ENCODE results near the gene SLC24A3. TPM values are rescaled to one million over a fixed set of nuclear protein-coding genes. Genes with fewer than 3 reads are reported as not detected.

Gene SLC24A3
- total RNA-seq, 8 experiments from 2014 or later: 0.13 to 13.3 (median 7.0) TPM

GRCh38 chr20:19512886-19513677 lies 300.6 kb downstream of the SLC24A3 start:
- 0 to 86% (median 34%) methylated on average over 1 to 3 of the region's 3 CpGs; no CpG with 5 or more reads in 4 of the 10 experiments for WGBS, 10 experiments
- ATAC-seq (replicated peaks in 6 of 8): peak in 3 of 8 experiments; percentile 51 to 61 (median 56)
- H3K27ac ChIP-seq: peak overlapping the region; percentile 60 to 71
- in situ Hi-C loops (cut with MboI; ENCODE audit: low pct_unique_long_range_greater_than_20kb in 2 of 9, low sequenced_read_pairs in 9 of 9, unreplicated experiment in 9 of 9): no loop called here
- H3K4me3 ChIP-seq: no peak overlapping the region
- H3K4me1 ChIP-seq (replicated peaks in 1 of 2): peaks cover 33 to 35% of the 10 kb centered on the region in 2 donors

GRCh38 chr20:19515074-19515473 lies 302.6 kb downstream of the SLC24A3 start:
- in situ Hi-C loops (cut with MboI; ENCODE audit: low pct_unique_long_range_greater_than_20kb in 2 of 9, low sequenced_read_pairs in 9 of 9, unreplicated experiment in 9 of 9): no loop called here
- Histone ChIP-seq H3K4me3 (no peak overlapping the region), H3K4me1 (replicated peaks in 1 of 2) (peaks cover 20 to 24% of the 10 kb centered on the region in 2 donors), H3K27ac (no peak overlapping the region)
- ATAC-seq (replicated peaks in 6 of 8): no peak
- 0 to 100% (median 80%) methylated on average over 1 to 6 of the region's 6 CpGs for WGBS, 10 experiments

- Histone ChIP-seq H3K4me3 (no peak overlapping the region), H3K4me1 (replicated peaks in 1 of 2) (peaks cover 0 to 6% of the 10 kb centered on the region in 2 donors), H3K27ac (no peak overlapping the region)
- WGBS, 10 experiments: 11 to 89% (median 51%) methylated on average over 1 of the region's 1 CpG; no CpG with 5 or more reads in 4 of the 10 experiments
- in situ Hi-C loops (cut with MboI; ENCODE audit: low pct_unique_long_range_greater_than_20kb in 2 of 9, low sequenced_read_pairs in 9 of 9, unreplicated experiment in 9 of 9): no loop called here
- ATAC-seq (replicated peaks in 6 of 8): no peak
Observed at GRCh38 chr20:19519466-19519865, 307.0 kb downstream of the SLC24A3 start.

- 38 to 100% (median 80%) methylated on average over 1 to 3 of the region's 7 CpGs; no CpG with 5 or more reads in 5 of the 10 experiments for WGBS, 10 experiments
- H3K4me3 ChIP-seq: no peak overlapping the region
- in situ Hi-C loops (cut with MboI; ENCODE audit: low pct_unique_long_range_greater_than_20kb in 2 of 9, low sequenced_read_pairs in 9 of 9, unreplicated experiment in 9 of 9): no loop called here
- H3K27ac ChIP-seq: no peak overlapping the region
- H3K4me1 ChIP-seq (replicated peaks in 1 of 2): peaks cover 0 to 6% of the 10 kb centered on the region in 2 donors
- no peak for ATAC-seq (replicated peaks in 6 of 8)
Observed at GRCh38 chr20:19520261-19520660, 307.8 kb downstream of the SLC24A3 start.

GRCh38 chr20:19522071-19522801 lies 309.8 kb downstream of the SLC24A3 start:
- Histone ChIP-seq H3K27ac (no peak overlapping the region), H3K4me3 (no peak overlapping the region), H3K4me1 (replicated peaks in 1 of 2) (peaks cover 0 to 6% of the 10 kb centered on the region in 2 donors)
- 17 to 88% (median 61%) methylated on average over 1 to 7 of the region's 9 CpGs; no CpG with 5 or more reads in 1 of the 10 experiments for WGBS, 10 experiments
- no peak for ATAC-seq (replicated peaks in 6 of 8)
- in situ Hi-C loops (cut with MboI; ENCODE audit: low pct_unique_long_range_greater_than_20kb in 2 of 9, low sequenced_read_pairs in 9 of 9, unreplicated experiment in 9 of 9): no loop called here

GRCh38 chr20:19522836-19523590 lies 310.6 kb downstream of the SLC24A3 start:
- 36 to 100% (median 60%) methylated on average over 1 to 4 of the region's 4 CpGs for WGBS, 10 experiments
- H3K4me3 ChIP-seq: no peak overlapping the region
- H3K4me1 ChIP-seq (replicated peaks in 1 of 2): peaks cover 0 to 6% of the 10 kb centered on the region in 2 donors
- peak in 3 of 8 experiments; percentile 36 to 48 (median 45) for ATAC-seq (replicated peaks in 6 of 8)
- in situ Hi-C loops (cut with MboI; ENCODE audit: low pct_unique_long_range_greater_than_20kb in 2 of 9, low sequenced_read_pairs in 9 of 9, unreplicated experiment in 9 of 9): no loop called here
- H3K27ac ChIP-seq: no peak overlapping the region

- WGBS, 10 experiments: 43 to 100% (median 94%) methylated on average over 1 of the region's 1 CpG; no CpG with 5 or more reads in 2 of the 10 experiments
- in situ Hi-C loops (cut with MboI; ENCODE audit: low pct_unique_long_range_greater_than_20kb in 2 of 9, low sequenced_read_pairs in 9 of 9, unreplicated experiment in 9 of 9): loop anchor here in 1 of 9 experiments (25.0 kb wide), 1 partner anchor 87 kb away; no protein-coding TSS in a partner anchor
- Histone ChIP-seq H3K4me1 (replicated peaks in 1 of 2) (peaks cover 0 to 6% of the 10 kb centered on the region in 2 donors), H3K27ac (no peak overlapping the region), H3K4me3 (no peak overlapping the region)
- ATAC-seq (replicated peaks in 6 of 8): no peak
Observed at GRCh38 chr20:19524691-19525090, 312.2 kb downstream of the SLC24A3 start.

- Histone ChIP-seq H3K4me1 (replicated peaks in 1 of 2) (peaks cover 0 to 14% of the 10 kb centered on the region in 2 donors), H3K27ac (no peak overlapping the region), H3K4me3 (no peak overlapping the region)
- 0 to 100% (median 74%) methylated on average over 1 to 2 of the region's 2 CpGs; no CpG with 5 or more reads in 2 of the 10 experiments for WGBS, 10 experiments
- in situ Hi-C loops (cut with MboI; ENCODE audit: low pct_unique_long_range_greater_than_20kb in 2 of 9, low sequenced_read_pairs in 9 of 9, unreplicated experiment in 9 of 9): loop anchor here in 1 of 9 experiments (25.0 kb wide), 1 partner anchor 90 kb away; no protein-coding TSS in a partner anchor
- peak in 2 of 8 experiments; percentile 73 to 88 for ATAC-seq (replicated peaks in 6 of 8)
Observed at GRCh38 chr20:19527509-19527908, 315.1 kb downstream of the SLC24A3 start.

GRCh38 chr20:19528286-19529030 lies 316.0 kb downstream of the SLC24A3 start:
- Histone ChIP-seq H3K4me1 (replicated peaks in 1 of 2) (peaks cover 0 to 10% of the 10 kb centered on the region in 2 donors), H3K4me3 (no peak overlapping the region), H3K27ac (no peak overlapping the region)
- in situ Hi-C loops (cut with MboI; ENCODE audit: low pct_unique_long_range_greater_than_20kb in 2 of 9, low sequenced_read_pairs in 9 of 9, unreplicated experiment in 9 of 9): loop anchor here in 1 of 9 experiments (25.0 kb wide), 1 partner anchor 91 kb away; no protein-coding TSS in a partner anchor
- no peak for ATAC-seq (replicated peaks in 6 of 8)
- 55 to 95% (median 90%) methylated on average over 2 to 5 of the region's 5 CpGs; no CpG with 5 or more reads in 1 of the 10 experiments for WGBS, 10 experiments

- in situ Hi-C loops (cut with MboI; ENCODE audit: low pct_unique_long_range_greater_than_20kb in 2 of 9, low sequenced_read_pairs in 9 of 9, unreplicated experiment in 9 of 9): loop anchor here in 1 of 9 experiments (25.0 kb wide), 1 partner anchor 93 kb away; no protein-coding TSS in a partner anchor
- ATAC-seq (replicated peaks in 6 of 8): peak in 4 of 8 experiments; percentile 42 to 93 (median 60)
- H3K27ac ChIP-seq: no peak overlapping the region
- WGBS, 10 experiments: 33 to 73% (median 51%) methylated on average over 1 to 5 of the region's 5 CpGs; no CpG with 5 or more reads in 1 of the 10 experiments
- H3K4me1 ChIP-seq (replicated peaks in 1 of 2): peaks cover 0 to 8% of the 10 kb centered on the region in 2 donors
- H3K4me3 ChIP-seq: no peak overlapping the region
Observed at GRCh38 chr20:19530006-19530405, 317.6 kb downstream of the SLC24A3 start.

- 60 to 100% (median 95%) methylated on average over 1 to 4 of the region's 5 CpGs; no CpG with 5 or more reads in 4 of the 10 experiments for WGBS, 10 experiments
- ATAC-seq (replicated peaks in 6 of 8): no peak
- H3K4me3 ChIP-seq: no peak overlapping the region
- in situ Hi-C loops (cut with MboI; ENCODE audit: low pct_unique_long_range_greater_than_20kb in 2 of 9, low sequenced_read_pairs in 9 of 9, unreplicated experiment in 9 of 9): loop anchor here in 1 of 9 experiments (25.0 kb wide), 1 partner anchor 94 kb away; no protein-coding TSS in a partner anchor
- H3K4me1 ChIP-seq (replicated peaks in 1 of 2): peaks cover 0 to 8% of the 10 kb centered on the region in 2 donors
- H3K27ac ChIP-seq: no peak overlapping the region
Observed at GRCh38 chr20:19531446-19531845, 319.0 kb downstream of the SLC24A3 start.

Data from motor neuron (in vitro differentiated cells).